ENCODE data around the gene PTGFR.

The PTGFR gene

GRCh38 chr1:78519446-78519845 lies 28.7 kb downstream of the PTGFR start:
- Histone ChIP-seq H3K4me3 (ENCODE audit: insufficient read length, low read depth) (no peak overlapping the region), H3K9ac (ENCODE audit: insufficient read length, low read depth) (no peak overlapping the region), H3K4me1 (ENCODE audit: insufficient read depth, insufficient read length) (no peaks in the 10 kb centered on the region), H3K27me3 (ENCODE audit: insufficient read depth, insufficient read length) (no peaks in the 10 kb centered on the region), H3K9me3 (ENCODE audit: insufficient read depth, low read length) (no peaks in the 10 kb centered on the region), H3K36me3 (ENCODE audit: insufficient read depth, insufficient read length, low read length) (no peaks in the 10 kb centered on the region)
- TF ChIP-seq ZNF274 (IDR thresholded peaks at IDR 0.05; ENCODE audit: low read depth, low read length): no peak
- no peak for TF ChIP-seq YY1 (IDR thresholded peaks at IDR 0.05; ENCODE audit: insufficient read depth, insufficient read length)
- no peak for TF ChIP-seq SUZ12 (IDR thresholded peaks at IDR 0.05; ENCODE audit: extremely low read depth, insufficient read depth, insufficient read length)
- DNase-seq (ENCODE audit: low read depth, low spot score): no peak

DNA sequence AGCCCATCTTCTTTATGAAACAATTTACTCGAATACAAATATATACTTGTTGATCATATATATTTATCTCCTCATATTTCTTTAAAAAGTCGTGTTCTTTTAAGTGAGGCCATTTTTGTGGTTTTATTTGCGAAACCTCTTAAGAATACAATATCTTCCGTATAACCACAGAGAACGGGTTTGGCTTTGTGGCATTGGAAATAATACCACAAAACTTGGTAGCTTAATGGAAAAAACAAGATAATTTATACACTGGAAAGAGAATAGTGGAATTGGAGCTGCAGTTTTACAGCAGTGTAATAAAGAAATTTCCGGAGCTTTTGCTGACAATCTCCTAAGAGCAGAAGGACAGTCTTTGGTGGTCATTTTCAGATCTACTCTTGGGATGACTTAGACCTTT lies 29.4 kb downstream of the PTGFR start:
- no peaks in the 10 kb centered on the region for H3K4me1 ChIP-seq (ENCODE audit: insufficient read depth, insufficient read length)
- TF ChIP-seq SUZ12 (IDR thresholded peaks at IDR 0.05; ENCODE audit: extremely low read depth, insufficient read depth, insufficient read length): no peak
- no peak for TF ChIP-seq YY1 (IDR thresholded peaks at IDR 0.05; ENCODE audit: insufficient read depth, insufficient read length)
- TF ChIP-seq ZNF274 (IDR thresholded peaks at IDR 0.05; ENCODE audit: low read depth, low read length): no peak
- no peaks in the 10 kb centered on the region for H3K9me3 ChIP-seq (ENCODE audit: insufficient read depth, low read length)
- no peaks in the 10 kb centered on the region for H3K27me3 ChIP-seq (ENCODE audit: insufficient read depth, insufficient read length)
- H3K4me3 ChIP-seq (ENCODE audit: insufficient read length, low read depth): no peak overlapping the region
- no peak for DNase-seq (ENCODE audit: low read depth, low spot score)
- H3K9ac ChIP-seq (ENCODE audit: insufficient read length, low read depth): no peak overlapping the region
- no peaks in the 10 kb centered on the region for H3K36me3 ChIP-seq (ENCODE audit: insufficient read depth, insufficient read length, low read length)

DNA sequence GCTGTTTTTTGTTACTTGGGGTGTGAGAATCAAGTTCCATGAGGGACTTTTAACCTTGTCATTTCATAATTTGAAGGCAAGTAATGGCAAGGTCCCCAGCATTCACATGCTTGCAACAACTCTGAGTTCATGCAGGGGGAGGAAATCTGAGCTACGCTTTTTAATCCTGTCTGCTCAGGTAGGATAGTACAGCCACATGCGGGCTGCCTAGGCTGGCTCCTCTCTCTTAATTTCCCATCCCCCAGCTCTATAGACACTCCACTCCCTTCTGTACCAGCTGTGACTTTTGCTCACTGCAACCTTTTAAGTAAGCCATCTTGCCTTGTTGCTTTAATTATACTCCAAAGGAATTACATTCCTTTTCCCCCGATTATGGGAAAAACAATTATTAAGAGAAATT lies 30.1 kb downstream of the PTGFR start:
- no peaks in the 10 kb centered on the region for H3K9me3 ChIP-seq (ENCODE audit: insufficient read depth, low read length)

DNA sequence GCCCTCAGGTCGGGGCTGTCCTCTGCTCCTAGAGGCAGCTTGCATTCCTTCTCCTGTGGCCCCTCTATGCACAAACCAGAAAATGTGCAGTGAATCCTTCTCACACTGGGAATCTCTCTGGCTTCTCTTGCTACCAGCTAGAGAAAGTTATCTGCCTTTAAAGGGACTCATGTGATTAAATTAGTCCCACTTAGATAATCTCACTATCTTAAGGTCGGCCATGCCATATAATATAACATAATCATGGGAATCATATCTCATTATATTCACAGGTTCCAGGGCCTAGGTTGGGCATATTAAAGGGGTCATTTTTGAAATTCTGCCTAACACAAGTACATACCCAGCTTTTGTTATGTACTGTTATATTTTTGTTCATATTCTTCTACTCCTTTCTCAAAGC lies 31.4 kb downstream of the PTGFR start:
- Histone ChIP-seq H3K36me3 (ENCODE audit: insufficient read depth, insufficient read length, low read length) (no peaks in the 10 kb centered on the region), H3K4me3 (ENCODE audit: insufficient read length, low read depth) (no peak overlapping the region), H3K27me3 (ENCODE audit: insufficient read depth, insufficient read length) (no peaks in the 10 kb centered on the region), H3K9ac (ENCODE audit: insufficient read length, low read depth) (no peak overlapping the region), H3K9me3 (ENCODE audit: insufficient read depth, low read length) (no peaks in the 10 kb centered on the region), H3K4me1 (ENCODE audit: insufficient read depth, insufficient read length) (no peaks in the 10 kb centered on the region)
- DNase-seq (ENCODE audit: low read depth, low spot score): no peak
- no peak for TF ChIP-seq YY1 (IDR thresholded peaks at IDR 0.05; ENCODE audit: insufficient read depth, insufficient read length)
- TF ChIP-seq ZNF274 (IDR thresholded peaks at IDR 0.05; ENCODE audit: low read depth, low read length): no peak
- no peak for TF ChIP-seq SUZ12 (IDR thresholded peaks at IDR 0.05; ENCODE audit: extremely low read depth, insufficient read depth, insufficient read length)

More for the DNA sequence above, 30.1 kb downstream of the PTGFR start:
- Histone ChIP-seq H3K27me3 (ENCODE audit: insufficient read depth, insufficient read length) (no peaks in the 10 kb centered on the region), H3K36me3 (ENCODE audit: insufficient read depth, insufficient read length, low read length) (no peaks in the 10 kb centered on the region), H3K9ac (ENCODE audit: insufficient read length, low read depth) (no peak overlapping the region), H3K4me3 (ENCODE audit: insufficient read length, low read depth) (no peak overlapping the region), H3K4me1 (ENCODE audit: insufficient read depth, insufficient read length) (no peaks in the 10 kb centered on the region)
- DNase-seq (ENCODE audit: low read depth, low spot score): no peak
- no peak for TF ChIP-seq YY1 (IDR thresholded peaks at IDR 0.05; ENCODE audit: insufficient read depth, insufficient read length)
- TF ChIP-seq SUZ12 (IDR thresholded peaks at IDR 0.05; ENCODE audit: extremely low read depth, insufficient read depth, insufficient read length): no peak
- TF ChIP-seq ZNF274 (IDR thresholded peaks at IDR 0.05; ENCODE audit: low read depth, low read length): no peak

- H3K36me3 ChIP-seq (ENCODE audit: insufficient read depth, insufficient read length, low read length): no peaks in the 10 kb centered on the region
- H3K27me3 ChIP-seq (ENCODE audit: insufficient read depth, insufficient read length): no peaks in the 10 kb centered on the region
- H3K4me1 ChIP-seq (ENCODE audit: insufficient read depth, insufficient read length): no peaks in the 10 kb centered on the region
- TF ChIP-seq SUZ12 (IDR thresholded peaks at IDR 0.05; ENCODE audit: extremely low read depth, insufficient read depth, insufficient read length) (no peak), YY1 (IDR thresholded peaks at IDR 0.05; ENCODE audit: insufficient read depth, insufficient read length) (no peak), ZNF274 (IDR thresholded peaks at IDR 0.05; ENCODE audit: low read depth, low read length) (no peak)
- no peak for DNase-seq (ENCODE audit: low read depth, low spot score)
- no peak overlapping the region for H3K4me3 ChIP-seq (ENCODE audit: insufficient read length, low read depth)
- no peaks in the 10 kb centered on the region for H3K9me3 ChIP-seq (ENCODE audit: insufficient read depth, low read length)
- H3K9ac ChIP-seq (ENCODE audit: insufficient read length, low read depth): no peak overlapping the region
Observed at GRCh38 chr1:78526496-78526895, 35.7 kb downstream of the PTGFR start.

DNA sequence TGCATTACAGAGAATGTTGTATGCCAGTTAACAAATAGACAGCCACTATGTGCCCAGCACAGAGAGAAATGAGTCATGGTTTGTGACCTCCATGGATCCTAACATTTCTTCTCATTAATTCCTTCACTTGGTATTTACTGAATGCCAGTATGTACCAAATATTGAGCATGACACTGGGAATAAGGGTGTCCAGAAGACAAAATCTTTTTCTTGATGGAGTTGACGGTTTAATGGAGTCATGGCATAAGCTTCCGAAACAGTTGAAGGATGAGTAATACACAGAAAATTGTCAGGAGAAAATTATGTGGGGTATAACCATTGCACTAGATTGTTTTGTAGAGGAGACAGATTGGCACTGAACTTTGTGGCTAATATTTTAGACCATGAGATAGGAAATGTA lies 36.9 kb downstream of the PTGFR start:
- Histone ChIP-seq H3K4me3 (ENCODE audit: insufficient read length, low read depth) (no peak overlapping the region), H3K9me3 (ENCODE audit: insufficient read depth, low read length) (no peaks in the 10 kb centered on the region), H3K36me3 (ENCODE audit: insufficient read depth, insufficient read length, low read length) (no peaks in the 10 kb centered on the region), H3K9ac (ENCODE audit: insufficient read length, low read depth) (no peak overlapping the region), H3K4me1 (ENCODE audit: insufficient read depth, insufficient read length) (no peaks in the 10 kb centered on the region), H3K27me3 (ENCODE audit: insufficient read depth, insufficient read length) (no peaks in the 10 kb centered on the region)
- DNase-seq (ENCODE audit: low read depth, low spot score): no peak
- TF ChIP-seq ZNF274 (IDR thresholded peaks at IDR 0.05; ENCODE audit: low read depth, low read length): no peak
- TF ChIP-seq SUZ12 (IDR thresholded peaks at IDR 0.05; ENCODE audit: extremely low read depth, insufficient read depth, insufficient read length): no peak
- no peak for TF ChIP-seq YY1 (IDR thresholded peaks at IDR 0.05; ENCODE audit: insufficient read depth, insufficient read length)

DNA sequence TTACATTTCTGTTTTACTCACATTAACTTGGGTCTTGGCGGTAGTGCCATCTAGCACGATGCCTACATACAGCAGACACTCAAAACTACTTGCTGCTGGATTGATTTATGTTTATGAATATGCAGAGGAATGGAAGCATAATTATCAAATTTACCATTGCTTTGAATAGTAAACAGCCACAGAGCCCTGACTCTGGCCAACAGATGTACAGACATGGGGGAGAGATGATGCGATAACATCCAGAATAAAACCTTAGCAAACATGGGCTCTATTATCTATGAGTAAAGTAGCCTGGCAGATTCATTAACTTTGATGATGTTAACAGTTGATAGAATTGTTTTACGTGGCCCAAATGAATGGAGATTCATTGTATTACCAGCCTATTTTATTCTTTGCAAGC lies 42.8 kb downstream of the PTGFR start:
- Histone ChIP-seq H3K9me3 (ENCODE audit: insufficient read depth, low read length) (no peaks in the 10 kb centered on the region), H3K27me3 (ENCODE audit: insufficient read depth, insufficient read length) (no peaks in the 10 kb centered on the region), H3K4me1 (ENCODE audit: insufficient read depth, insufficient read length) (no peaks in the 10 kb centered on the region), H3K36me3 (ENCODE audit: insufficient read depth, insufficient read length, low read length) (no peaks in the 10 kb centered on the region), H3K4me3 (ENCODE audit: insufficient read length, low read depth) (no peak overlapping the region), H3K9ac (ENCODE audit: insufficient read length, low read depth) (no peak overlapping the region)
- no peak for DNase-seq (ENCODE audit: low read depth, low spot score)
- TF ChIP-seq ZNF274 (IDR thresholded peaks at IDR 0.05; ENCODE audit: low read depth, low read length): no peak
- no peak for TF ChIP-seq SUZ12 (IDR thresholded peaks at IDR 0.05; ENCODE audit: extremely low read depth, insufficient read depth, insufficient read length)
- TF ChIP-seq YY1 (IDR thresholded peaks at IDR 0.05; ENCODE audit: insufficient read depth, insufficient read length): no peak

- Histone ChIP-seq H3K4me3 (ENCODE audit: insufficient read length, low read depth) (no peak overlapping the region), H3K27me3 (ENCODE audit: insufficient read depth, insufficient read length) (no peaks in the 10 kb centered on the region), H3K36me3 (ENCODE audit: insufficient read depth, insufficient read length, low read length) (no peaks in the 10 kb centered on the region), H3K9ac (ENCODE audit: insufficient read length, low read depth) (no peak overlapping the region), H3K9me3 (ENCODE audit: insufficient read depth, low read length) (no peaks in the 10 kb centered on the region), H3K4me1 (ENCODE audit: insufficient read depth, insufficient read length) (no peaks in the 10 kb centered on the region)
- no peak for TF ChIP-seq ZNF274 (IDR thresholded peaks at IDR 0.05; ENCODE audit: low read depth, low read length)
- TF ChIP-seq SUZ12 (IDR thresholded peaks at IDR 0.05; ENCODE audit: extremely low read depth, insufficient read depth, insufficient read length): no peak
- no peak for TF ChIP-seq YY1 (IDR thresholded peaks at IDR 0.05; ENCODE audit: insufficient read depth, insufficient read length)
- no peak for DNase-seq (ENCODE audit: low read depth, low spot score)
Observed at GRCh38 chr1:78535286-78535685, 44.5 kb downstream of the PTGFR start.
